A549 (cell line): ENCODE data around the gene NUAK1. TPM values are rescaled to one million over a fixed set of nuclear protein-coding genes. Genes with fewer than 3 reads are reported as not detected.

Source experiments
- ATAC-seq, 2 experiments: fragments of 200-7000 bp in 1 of 2; fragments of >200 bp in 1 of 2; cut with Nextera tagmentation in 1 of 2; cut with Tn5 transposase in 1 of 2; 3 replicates each; pipeline versions ENCODE4 v1.8.0 to v1.9.1; 2018 to 2020; ENCODE audit warnings: mild to moderate bottlenecking in 1 of 2, moderate library complexity in 1 of 2
- CTCF ChIA-PET: fragments of 300-600 bp; sonication (Branson Sonifier 250); formaldehyde crosslinking; extraction: SDS; loops from one replicate; lab custom pipeline; 2021; ENCODE audit warnings: antibody characterized with exemption, inconsistent platforms; lab: Yijun Ruan, JAX
- POLR2A ChIA-PET: fragments of 350-600 bp; formaldehyde crosslinking; extraction: SDS; loops from one replicate; lab custom pipeline; 2021; ENCODE audit warnings: antibody characterized with exemption, inconsistent platforms; lab: Yijun Ruan, JAX
- DNase-seq, 2 experiments: peaks; one replicate each; pipeline versions ENCODE4 v3.0.0 to v3.0.0-alpha.2; 2011 to 2016; ENCODE audit warnings: low read depth in 1 of 2, low spot score in 1 of 2
- FAIRE-seq: peaks from 2 replicates; lab custom pipeline; 2011; peaks lifted over from hg19 to GRCh38; lab: Jason Lieb, UNC
- H3K27ac ChIP-seq, 2 experiments: fragments of >200 bp; sonication (Bioruptor Twin); formaldehyde crosslinking; 3 replicates each; pipeline ENCODE4 v1.5.1; 2016 to 2017
- H3K4me1 ChIP-seq: fragments of >200 bp; sonication (Bioruptor Twin); formaldehyde crosslinking; 3 replicates; pipeline ENCODE4 v1.6.1; 2016
- H3K4me2 ChIP-seq: fragments of >200 bp; sonication (Bioruptor Twin); formaldehyde crosslinking; 3 replicates; pipeline ENCODE4 v1.6.1; 2016
- H3K4me3 ChIP-seq: fragments of >200 bp; sonication (Bioruptor Twin); formaldehyde crosslinking; 3 replicates; pipeline ENCODE4 v1.5.1; 2016
- H3K9me3 ChIP-seq: fragments of >200 bp; sonication (Bioruptor Twin); formaldehyde crosslinking; 3 replicates; pipeline ENCODE4 v1.6.1; 2016
- CBX2 ChIP-seq: fragments of 200-600 bp; sonication (generic); IDR thresholded peaks from 2 replicates; pipeline ENCODE4 v1.6.1; 2016; ENCODE audit warnings: low read depth, mild to moderate bottlenecking, borderline replicate concordance
- CHD2 ChIP-seq: fragments of 150-350 bp; IDR thresholded peaks from 2 replicates; pipeline ENCODE4 v1.6.1; 2014; ENCODE audit warnings: low read length; ENCODE audit not compliant: partially characterized antibody
- EHF ChIP-seq: fragments of 250-450 bp; sonication (Bioruptor Pico); IDR thresholded peaks from 2 replicates; pipeline ENCODE4 v1.5.0; 2020; ENCODE audit warnings: mild to moderate bottlenecking
- FOSL2 ChIP-seq, 2 experiments: fragments of 450-650 bp in 1 of 2; fragments of >200 bp in 1 of 2; sonication (Bioruptor Twin) in 1 of 2; formaldehyde crosslinking; IDR thresholded peaks; 2 replicates each; pipeline versions ENCODE4 v1.5.0 to v1.6.1; 2016 to 2020; ENCODE audit warnings: mild to moderate bottlenecking in 1 of 2, moderate library complexity in 1 of 2
- FOXS1 ChIP-seq: fragments of 250-450 bp; sonication (Bioruptor Pico); IDR thresholded peaks from 2 replicates; pipeline ENCODE4 v1.5.0; 2020; ENCODE audit warnings: mild to moderate bottlenecking, moderate library complexity
- GATA3 ChIP-seq: IDR thresholded peaks from 2 replicates; pipeline ENCODE4 v1.6.1; 2012; ENCODE audit warnings: borderline replicate concordance
- HEYL ChIP-seq: fragments of 250-450 bp; sonication (Bioruptor Pico); IDR thresholded peaks from 2 replicates; pipeline ENCODE4 v1.8.0; 2021; ENCODE audit warnings: mild to moderate bottlenecking, moderate library complexity
- HOXA7 ChIP-seq: fragments of 250-450 bp; sonication (Bioruptor Pico); IDR thresholded peaks from 2 replicates; pipeline ENCODE4 v1.5.0; 2020; ENCODE audit warnings: mild to moderate bottlenecking, moderate library complexity
- KDM1A ChIP-seq: fragments of 200-600 bp; sonication (generic); IDR thresholded peaks from 2 replicates; pipeline ENCODE4 v1.6.1; 2016; ENCODE audit warnings: low read depth, mild to moderate bottlenecking
- KDM5A ChIP-seq: fragments of 200-600 bp; sonication (generic); IDR thresholded peaks from 2 replicates; pipeline ENCODE4 v1.6.1; 2016; ENCODE audit warnings: antibody characterized with exemption, mild to moderate bottlenecking
- NPAS2 ChIP-seq: fragments of 250-450 bp; sonication (Bioruptor Pico); IDR thresholded peaks from 2 replicates; pipeline ENCODE4 v1.8.0; 2022; ENCODE audit warnings: mild to moderate bottlenecking, moderate library complexity, borderline replicate concordance
- NR3C1 ChIP-seq: fragments of >200 bp; sonication (Bioruptor Twin); formaldehyde crosslinking; IDR thresholded peaks from 3 replicates; pipeline ENCODE4 v1.6.1; 2017
- PHF8 ChIP-seq: fragments of 200-600 bp; sonication (generic); IDR thresholded peaks from 2 replicates; pipeline ENCODE4 v1.6.1; 2016; ENCODE audit warnings: low read depth, mild to moderate bottlenecking, antibody characterized with exemption, moderate library complexity, borderline replicate concordance
- POLR2AphosphoS2 ChIP-seq: conservative IDR thresholded peaks from 2 replicates; pipeline ENCODE4 v1.6.1; 2012; ENCODE audit warnings: low read length, improper control_type of control experiment, inconsistent platforms
- RFX5 ChIP-seq: fragments of 450-650 bp; IDR thresholded peaks from 2 replicates; pipeline ENCODE4 v1.7.1; 2014; ENCODE audit warnings: antibody characterized with exemption, mild to moderate bottlenecking, moderate library complexity
- TFCP2L1 ChIP-seq: fragments of 250-450 bp; sonication (Bioruptor Pico); IDR thresholded peaks from 2 replicates; pipeline ENCODE4 v1.5.0; 2021; ENCODE audit warnings: mild to moderate bottlenecking
- ZC3H11A ChIP-seq: fragments of 450-650 bp; IDR thresholded peaks from 2 replicates; pipeline ENCODE4 v1.6.1; 2014; ENCODE audit warnings: antibody characterized with exemption, mild to moderate bottlenecking
- ZFP36 ChIP-seq: fragments of 450-650 bp; IDR thresholded peaks from 2 replicates; pipeline ENCODE4 v1.6.1; 2014; ENCODE audit warnings: borderline replicate concordance; ENCODE audit not compliant: partially characterized antibody
- ZSCAN20 ChIP-seq: fragments of 250-450 bp; sonication (Bioruptor Pico); IDR thresholded peaks from 2 replicates; pipeline ENCODE4 v1.8.0; 2022; ENCODE audit warnings: mild to moderate bottlenecking, moderate library complexity
- WGBS: methylation state at CpG from one replicate; pipeline ENCODE4 v1.1.6; 2017; ENCODE audit errors: missing lambda C conversion rate; 5-methylcytosine and 5-hydroxymethylcytosine counted together
- polyA plus RNA-seq, 4 experiments: library from polyadenylated mRNA; depleted of rRNA in 3 of 4; stranded (reverse); fragments of >200 nt; fragmentation: RNase III in 1 of 4; extraction: RNeasy Plus Mini Kit Qiagen cat#74134 plus additional on column Dnase treatment in 1 of 4; gene quantifications; 2 replicates in 3 of 4; 3 replicates in 1 of 4; pipeline ENCODE4 v1.2.3, GENCODE V29; 2011 to 2017
- TF ChIP-seq, protein P1 (sequence below): fragments of 200-600 bp; sonication (generic); IDR thresholded peaks from 2 replicates; pipeline ENCODE4 v1.6.1; 2016; ENCODE audit warnings: antibody characterized with exemption, mild to moderate bottlenecking, moderate library complexity
- TF ChIP-seq, protein P2 (sequence below): fragments of 150-350 bp; IDR thresholded peaks from 2 replicates; pipeline ENCODE4 v1.6.1; 2014; ENCODE audit warnings: low read depth, mild to moderate bottlenecking, low read length
- TF ChIP-seq, protein P3 (sequence below): fragments of >200 bp; sonication (Bioruptor Twin); formaldehyde crosslinking; IDR thresholded peaks from 2 replicates; pipeline ENCODE4 v1.6.1; 2016
- TF ChIP-seq, protein P4 (sequence below): IDR thresholded peaks from 2 replicates; pipeline ENCODE4 v1.6.1; 2012; ENCODE audit warnings: low read depth, borderline replicate concordance
- TF ChIP-seq, protein P5 (sequence below): fragments of 250-450 bp; sonication (Bioruptor Pico); IDR thresholded peaks from 2 replicates; pipeline ENCODE4 v1.5.0; 2021; ENCODE audit warnings: mild to moderate bottlenecking, moderate library complexity, borderline replicate concordance

Gene NUAK1
- polyA plus RNA-seq, 2 of the 4 experiments (the other 2 are of a cell fraction), result 20.8 to 22.3 TPM

DNA sequence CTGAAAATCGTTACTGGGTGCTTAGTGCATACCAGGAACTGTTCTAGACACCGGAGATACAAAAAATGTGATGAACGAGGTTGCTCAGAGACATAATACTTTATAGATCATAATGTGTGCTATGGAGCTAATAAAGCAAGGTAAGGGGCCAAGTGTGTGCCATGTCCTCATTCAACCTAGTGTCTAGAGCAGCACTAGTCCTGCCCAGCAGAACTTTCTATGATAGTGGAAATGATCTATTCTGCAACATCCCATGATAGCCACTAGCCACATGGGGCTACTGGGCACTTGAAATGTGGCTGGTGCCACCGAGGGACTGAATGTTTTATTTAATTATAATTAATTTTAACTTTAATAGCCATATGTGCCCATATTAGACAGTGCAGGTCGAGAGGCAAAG, 15.6 kb downstream of the NUAK1 start:
- FAIRE-seq (no peak), DNase-seq (no peak), ATAC-seq (no peak)
- Histone ChIP-seq H3K27ac (peak overlapping the region; percentile 87 to 99), H3K4me3 (no peak overlapping the region), H3K4me1 (peaks cover 96% of the 10 kb centered on the region), H3K9me3 (no peaks in the 10 kb centered on the region), H3K4me2 (peak overlapping the region; percentile 40)
- 74% methylated on average over 5 of the region's 5 CpGs for WGBS
- ChIA-PET POLR2A (no interaction called here), CTCF (interaction anchor here (1.4 to 6.4 kb wide), 2 partner anchors 13 to 91 kb away, joined by 3 to 52 read pairs; no protein-coding TSS in a partner anchor)
- TF ChIP-seq ZSCAN20 (CRISPR knock-in tag) (no peak), POLR2AphosphoS2 (no peak), FOXS1 (CRISPR knock-in tag) (no peak), HOXA7 (CRISPR knock-in tag) (no peak), GATA3 (no peak), ZFP36 (no peak), KDM1A (no peak), CBX2 (no peak), CHD2 (no peak), KDM5A (no peak), NR3C1 (no peak), HEYL (CRISPR knock-in tag) (no peak), NPAS2 (CRISPR knock-in tag) (no peak), ZC3H11A (no peak), RFX5 (no peak)
- TF ChIP-seq, protein P1, sequence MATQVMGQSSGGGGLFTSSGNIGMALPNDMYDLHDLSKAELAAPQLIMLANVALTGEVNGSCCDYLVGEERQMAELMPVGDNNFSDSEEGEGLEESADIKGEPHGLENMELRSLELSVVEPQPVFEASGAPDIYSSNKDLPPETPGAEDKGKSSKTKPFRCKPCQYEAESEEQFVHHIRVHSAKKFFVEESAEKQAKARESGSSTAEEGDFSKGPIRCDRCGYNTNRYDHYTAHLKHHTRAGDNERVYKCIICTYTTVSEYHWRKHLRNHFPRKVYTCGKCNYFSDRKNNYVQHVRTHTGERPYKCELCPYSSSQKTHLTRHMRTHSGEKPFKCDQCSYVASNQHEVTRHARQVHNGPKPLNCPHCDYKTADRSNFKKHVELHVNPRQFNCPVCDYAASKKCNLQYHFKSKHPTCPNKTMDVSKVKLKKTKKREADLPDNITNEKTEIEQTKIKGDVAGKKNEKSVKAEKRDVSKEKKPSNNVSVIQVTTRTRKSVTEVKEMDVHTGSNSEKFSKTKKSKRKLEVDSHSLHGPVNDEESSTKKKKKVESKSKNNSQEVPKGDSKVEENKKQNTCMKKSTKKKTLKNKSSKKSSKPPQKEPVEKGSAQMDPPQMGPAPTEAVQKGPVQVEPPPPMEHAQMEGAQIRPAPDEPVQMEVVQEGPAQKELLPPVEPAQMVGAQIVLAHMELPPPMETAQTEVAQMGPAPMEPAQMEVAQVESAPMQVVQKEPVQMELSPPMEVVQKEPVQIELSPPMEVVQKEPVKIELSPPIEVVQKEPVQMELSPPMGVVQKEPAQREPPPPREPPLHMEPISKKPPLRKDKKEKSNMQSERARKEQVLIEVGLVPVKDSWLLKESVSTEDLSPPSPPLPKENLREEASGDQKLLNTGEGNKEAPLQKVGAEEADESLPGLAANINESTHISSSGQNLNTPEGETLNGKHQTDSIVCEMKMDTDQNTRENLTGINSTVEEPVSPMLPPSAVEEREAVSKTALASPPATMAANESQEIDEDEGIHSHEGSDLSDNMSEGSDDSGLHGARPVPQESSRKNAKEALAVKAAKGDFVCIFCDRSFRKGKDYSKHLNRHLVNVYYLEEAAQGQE, result no peak
- TF ChIP-seq, protein P2, sequence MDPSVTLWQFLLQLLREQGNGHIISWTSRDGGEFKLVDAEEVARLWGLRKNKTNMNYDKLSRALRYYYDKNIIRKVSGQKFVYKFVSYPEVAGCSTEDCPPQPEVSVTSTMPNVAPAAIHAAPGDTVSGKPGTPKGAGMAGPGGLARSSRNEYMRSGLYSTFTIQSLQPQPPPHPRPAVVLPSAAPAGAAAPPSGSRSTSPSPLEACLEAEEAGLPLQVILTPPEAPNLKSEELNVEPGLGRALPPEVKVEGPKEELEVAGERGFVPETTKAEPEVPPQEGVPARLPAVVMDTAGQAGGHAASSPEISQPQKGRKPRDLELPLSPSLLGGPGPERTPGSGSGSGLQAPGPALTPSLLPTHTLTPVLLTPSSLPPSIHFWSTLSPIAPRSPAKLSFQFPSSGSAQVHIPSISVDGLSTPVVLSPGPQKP, result no peak
- TF ChIP-seq, protein P3, sequence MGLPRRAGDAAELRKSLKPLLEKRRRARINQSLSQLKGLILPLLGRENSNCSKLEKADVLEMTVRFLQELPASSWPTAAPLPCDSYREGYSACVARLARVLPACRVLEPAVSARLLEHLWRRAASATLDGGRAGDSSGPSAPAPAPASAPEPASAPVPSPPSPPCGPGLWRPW, result no peak
- TF ChIP-seq, protein P4, sequence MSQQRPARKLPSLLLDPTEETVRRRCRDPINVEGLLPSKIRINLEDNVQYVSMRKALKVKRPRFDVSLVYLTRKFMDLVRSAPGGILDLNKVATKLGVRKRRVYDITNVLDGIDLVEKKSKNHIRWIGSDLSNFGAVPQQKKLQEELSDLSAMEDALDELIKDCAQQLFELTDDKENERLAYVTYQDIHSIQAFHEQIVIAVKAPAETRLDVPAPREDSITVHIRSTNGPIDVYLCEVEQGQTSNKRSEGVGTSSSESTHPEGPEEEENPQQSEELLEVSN, result no peak
- TF ChIP-seq, protein P5, sequence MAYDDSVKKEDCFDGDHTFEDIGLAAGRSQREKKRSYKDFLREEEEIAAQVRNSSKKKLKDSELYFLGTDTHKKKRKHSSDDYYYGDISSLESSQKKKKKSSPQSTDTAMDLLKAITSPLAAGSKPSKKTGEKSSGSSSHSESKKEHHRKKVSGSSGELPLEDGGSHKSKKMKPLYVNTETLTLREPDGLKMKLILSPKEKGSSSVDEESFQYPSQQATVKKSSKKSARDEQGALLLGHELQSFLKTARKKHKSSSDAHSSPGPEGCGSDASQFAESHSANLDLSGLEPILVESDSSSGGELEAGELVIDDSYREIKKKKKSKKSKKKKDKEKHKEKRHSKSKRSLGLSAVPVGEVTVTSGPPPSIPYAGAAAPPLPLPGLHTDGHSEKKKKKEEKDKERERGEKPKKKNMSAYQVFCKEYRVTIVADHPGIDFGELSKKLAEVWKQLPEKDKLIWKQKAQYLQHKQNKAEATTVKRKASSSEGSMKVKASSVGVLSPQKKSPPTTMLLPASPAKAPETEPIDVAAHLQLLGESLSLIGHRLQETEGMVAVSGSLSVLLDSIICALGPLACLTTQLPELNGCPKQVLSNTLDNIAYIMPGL, result no peak

DNA sequence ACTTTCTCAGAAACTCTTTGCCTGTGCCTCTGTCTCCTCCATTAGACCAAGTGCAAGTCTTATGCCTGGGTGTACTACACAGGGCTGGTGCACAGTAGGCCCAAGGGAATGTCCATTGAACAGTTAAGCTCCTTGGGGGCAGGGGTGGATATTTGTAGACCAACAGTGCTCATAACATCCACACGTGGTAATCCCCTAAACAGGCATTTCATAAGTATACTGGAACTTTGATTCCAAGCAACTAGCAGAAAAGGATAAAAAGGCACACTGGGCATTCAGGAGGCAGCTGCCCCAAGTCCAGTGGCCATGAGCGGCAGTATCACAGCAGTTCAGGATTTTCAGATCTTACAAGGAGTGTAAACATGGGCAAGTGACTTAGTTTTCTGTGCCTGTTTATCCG, 16.8 kb downstream of the NUAK1 start:
- no peak for ATAC-seq
- FAIRE-seq, result no peak
- POLR2A ChIA-PET, result interaction anchor here (2.0 kb wide), 1 partner anchor 17 kb away, joined by 5 read pairs; the partner anchor contains the start of gene NUAK1
- Histone ChIP-seq H3K4me3 (no peak overlapping the region), H3K27ac (peak overlapping the region; percentile 87 to 99), H3K4me2 (peak overlapping the region; percentile 80; the same call in 2 of the 3 replicates), H3K9me3 (no peaks in the 10 kb centered on the region)
- no peak for DNase-seq
- TF ChIP-seq KDM1A (no peak), PHF8 (no peak), RFX5 (no peak), NR3C1 (no peak), FOSL2 (IDR thresholded peaks at IDR 0.05) (no peak), FOSL2 (CRISPR knock-in tag; IDR thresholded peaks at IDR 0.05) (no peak), TFCP2L1 (no peak), EHF (CRISPR knock-in tag) (no peak)
- TF ChIP-seq, all 56 proteins: peak for 0
- WGBS, result 67% methylated on average over 3 of the region's 3 CpGs
- CTCF ChIA-PET, result interaction anchor here (1.0 to 10.7 kb wide), 3 partner anchors 10 to 14 kb away, joined by 3 to 96 read pairs (median 52); no protein-coding TSS in a partner anchor
- H3K4me1 ChIP-seq, result peaks cover 96% of the 10 kb centered on the region
